Astrocyte of the spinal cord (primary cell): ENCODE data around the gene ALDH1A3.
A peak's percentile ranks its signal among the peaks of the same experiment; 100 is the strongest.

Experiments
- DNase-seq: peaks from one replicate; pipeline ENCODE4 v3.0.0; 2011; ENCODE audit warnings: low read depth, low spot score
- H3K4me3 ChIP-seq: 2 replicates; pipeline ENCODE4 v1.5.1; 2011; ENCODE audit warnings: low read depth, mild to moderate bottlenecking, low read length, moderate library complexity
- in situ Hi-C: cut with HindIII; loops from 2 replicates; pipeline ENCODE4 v1.10.0; 2017; ENCODE audit warnings: low sequenced_read_pairs
- TF ChIP-seq, protein P1 (sequence below): IDR thresholded peaks from 2 replicates; pipeline ENCODE4 v1.5.1; 2012; ENCODE audit warnings: low read depth, mild to moderate bottlenecking, low read length, inconsistent platforms

The ALDH1A3 gene

DNA sequence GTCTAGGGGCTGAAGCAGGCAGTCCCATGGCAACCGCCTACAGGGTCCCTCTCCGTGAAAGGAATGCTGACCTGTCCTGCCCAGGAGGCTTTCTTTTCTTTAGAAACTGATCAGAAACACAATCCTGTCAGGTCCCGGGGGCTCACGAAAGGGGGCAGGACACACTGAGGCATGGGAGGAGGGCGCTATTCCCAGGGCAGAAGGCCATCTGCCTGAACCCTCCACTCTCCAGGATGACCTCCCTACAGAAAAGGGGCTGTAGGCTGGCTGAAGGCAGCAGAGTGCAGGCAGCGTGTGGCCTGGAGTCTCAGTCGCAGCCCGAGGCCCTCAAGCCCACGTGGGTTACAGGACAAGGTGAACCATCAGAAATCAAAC lies 21.2 kb downstream of the ALDH1A3 start:
- DNase-seq, result no peak
- TF ChIP-seq, protein P1, sequence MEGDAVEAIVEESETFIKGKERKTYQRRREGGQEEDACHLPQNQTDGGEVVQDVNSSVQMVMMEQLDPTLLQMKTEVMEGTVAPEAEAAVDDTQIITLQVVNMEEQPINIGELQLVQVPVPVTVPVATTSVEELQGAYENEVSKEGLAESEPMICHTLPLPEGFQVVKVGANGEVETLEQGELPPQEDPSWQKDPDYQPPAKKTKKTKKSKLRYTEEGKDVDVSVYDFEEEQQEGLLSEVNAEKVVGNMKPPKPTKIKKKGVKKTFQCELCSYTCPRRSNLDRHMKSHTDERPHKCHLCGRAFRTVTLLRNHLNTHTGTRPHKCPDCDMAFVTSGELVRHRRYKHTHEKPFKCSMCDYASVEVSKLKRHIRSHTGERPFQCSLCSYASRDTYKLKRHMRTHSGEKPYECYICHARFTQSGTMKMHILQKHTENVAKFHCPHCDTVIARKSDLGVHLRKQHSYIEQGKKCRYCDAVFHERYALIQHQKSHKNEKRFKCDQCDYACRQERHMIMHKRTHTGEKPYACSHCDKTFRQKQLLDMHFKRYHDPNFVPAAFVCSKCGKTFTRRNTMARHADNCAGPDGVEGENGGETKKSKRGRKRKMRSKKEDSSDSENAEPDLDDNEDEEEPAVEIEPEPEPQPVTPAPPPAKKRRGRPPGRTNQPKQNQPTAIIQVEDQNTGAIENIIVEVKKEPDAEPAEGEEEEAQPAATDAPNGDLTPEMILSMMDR, result no peak
- no peak overlapping the region for H3K4me3 ChIP-seq
- in situ Hi-C loops, result no loop called here

DNA sequence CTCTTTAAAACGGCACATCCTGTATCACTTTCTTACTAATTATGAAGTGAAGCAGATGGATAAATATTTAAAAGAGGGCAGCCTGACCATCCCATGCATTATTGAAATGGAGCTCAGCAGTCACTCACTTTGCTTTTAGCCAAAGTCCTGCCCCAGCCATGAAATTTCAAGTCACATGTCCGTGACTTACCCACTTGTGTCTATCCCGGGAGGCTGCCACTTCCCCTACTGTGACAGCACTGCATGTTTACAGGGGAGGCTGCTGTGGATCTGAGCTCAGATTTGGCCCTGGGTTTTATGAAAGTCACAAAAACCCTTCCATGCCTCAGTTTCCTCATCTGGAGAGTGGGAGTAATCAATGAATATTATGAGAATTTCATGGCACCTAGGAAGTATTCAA lies 21.7 kb downstream of the ALDH1A3 start:
- in situ Hi-C loops, result no loop called here
- no peak for DNase-seq
- TF ChIP-seq, protein P1, result no peak
- H3K4me3 ChIP-seq, result no peak overlapping the region

DNA sequence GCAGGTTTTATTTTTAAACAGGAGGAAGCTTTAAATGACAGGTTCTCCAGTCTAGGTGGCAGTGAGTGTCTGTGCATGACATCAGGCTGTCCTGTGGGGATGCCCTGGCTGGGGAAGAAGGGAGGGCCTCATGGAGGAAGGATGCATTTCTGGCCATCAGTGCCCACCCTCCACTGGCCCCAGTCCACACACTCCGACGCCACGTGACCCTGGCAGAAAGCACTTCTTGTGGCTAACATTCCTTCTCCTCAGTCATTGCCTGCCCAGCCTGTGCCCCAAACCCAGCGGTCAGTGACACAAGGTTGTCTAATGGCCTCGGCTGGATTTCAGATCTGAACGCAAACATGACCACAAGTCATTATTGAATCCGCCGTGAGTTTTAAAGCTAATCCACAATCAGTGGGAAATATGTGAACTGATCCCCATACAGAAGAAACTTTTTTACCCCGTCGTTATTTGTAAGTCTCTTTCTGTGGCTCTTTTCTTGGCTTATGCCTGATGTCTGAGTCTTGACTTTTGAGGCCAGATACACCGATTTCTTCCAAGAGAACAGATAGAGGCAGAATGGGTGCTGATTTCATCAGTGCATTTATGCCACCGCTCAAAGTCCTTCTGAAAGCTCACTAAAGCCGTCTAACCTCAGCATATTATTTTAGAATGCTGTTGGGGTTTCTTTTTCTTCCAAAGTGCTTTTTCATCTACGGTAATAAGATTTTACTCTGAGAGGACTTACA lies 22.2 kb downstream of the ALDH1A3 start:
- DNase-seq, result no peak
- no peak overlapping the region for H3K4me3 ChIP-seq
- TF ChIP-seq, protein P1, result no peak
- in situ Hi-C loops, result no loop called here

DNA sequence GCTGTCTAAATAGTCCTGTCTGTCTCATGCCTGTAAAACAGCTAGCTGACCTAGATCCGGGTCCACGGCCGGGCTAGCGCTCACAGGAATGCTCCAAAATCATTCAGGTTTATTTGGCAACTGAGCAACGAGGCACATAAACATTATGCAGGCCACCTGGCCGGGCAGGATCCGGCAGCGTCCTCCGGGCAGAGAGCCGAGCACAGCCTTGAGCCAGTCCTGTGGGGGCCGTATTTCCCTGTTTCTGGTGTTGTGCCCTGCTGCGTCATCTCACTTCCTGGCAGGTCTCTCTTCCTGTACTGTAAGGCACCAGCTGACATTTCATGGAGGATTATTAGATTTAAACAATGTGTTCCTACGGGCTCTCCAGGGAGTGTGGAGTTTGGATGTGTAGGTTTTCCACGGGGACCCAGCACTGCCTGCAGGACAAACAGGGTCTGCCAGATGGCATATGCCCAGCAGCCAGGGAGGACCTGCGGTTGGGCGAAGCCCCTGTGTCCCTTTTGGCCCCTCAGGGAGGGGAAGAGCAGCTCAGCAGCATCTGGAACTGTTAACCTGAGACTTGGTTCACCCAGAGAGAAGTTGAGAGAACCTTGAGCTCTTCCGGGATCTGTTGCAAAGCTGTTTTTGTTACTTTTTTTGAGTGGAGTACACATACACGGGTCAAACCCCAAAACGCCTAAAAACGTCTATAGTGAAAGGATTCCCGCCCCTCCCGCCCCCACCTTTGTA lies 23.0 kb downstream of the ALDH1A3 start:
- TF ChIP-seq, protein P1, result no peak
- peak; percentile 79 for DNase-seq
- no peak overlapping the region for H3K4me3 ChIP-seq
- in situ Hi-C loops, result no loop called here

DNA sequence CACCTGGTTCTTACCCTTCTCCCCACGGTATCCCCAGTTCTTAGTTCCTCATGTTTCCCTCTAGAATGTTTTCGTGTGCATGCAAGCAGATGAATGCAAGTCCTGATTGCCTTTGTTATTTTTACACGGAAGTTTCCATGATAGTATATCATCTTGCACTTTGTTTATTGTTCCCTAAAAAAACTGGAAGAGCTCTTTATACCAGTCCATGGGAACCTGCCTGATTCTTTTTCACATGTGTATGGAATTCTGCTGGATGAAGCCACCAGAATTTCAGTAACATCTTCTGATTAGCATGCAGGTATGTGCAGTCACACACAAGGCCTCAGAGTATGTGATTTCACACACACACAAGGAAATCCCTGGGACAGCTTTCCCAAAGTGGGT lies 23.5 kb downstream of the ALDH1A3 start:
- in situ Hi-C loops, result no loop called here
- DNase-seq, result no peak
- TF ChIP-seq, protein P1, result no peak
- H3K4me3 ChIP-seq, result no peak overlapping the region

DNA sequence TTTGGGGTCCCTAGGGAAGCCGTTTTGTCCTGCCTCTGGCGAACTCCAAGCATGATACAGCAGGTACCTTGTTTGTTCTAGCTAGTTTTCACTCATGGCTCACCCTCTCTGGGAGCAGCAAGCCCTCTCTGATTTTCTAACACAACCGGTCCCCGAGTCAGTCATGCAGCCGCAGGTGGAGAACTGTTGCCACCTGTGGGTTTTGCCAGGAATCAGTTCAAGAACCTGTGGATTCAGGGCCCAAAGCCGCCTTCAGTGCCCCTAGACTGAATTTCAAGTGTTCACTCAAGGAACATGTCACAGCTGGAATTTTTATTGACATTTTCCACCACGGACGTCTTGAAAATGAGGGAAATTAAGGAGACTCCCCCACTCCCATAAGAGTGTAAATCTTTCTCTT lies 26.2 kb downstream of the ALDH1A3 start:
- in situ Hi-C loops, result no loop called here
- no peak for DNase-seq

More for the DNA sequence above, 26.2 kb downstream of the ALDH1A3 start:
- no peak overlapping the region for H3K4me3 ChIP-seq
- TF ChIP-seq, protein P1, result no peak
